HG03378 (cell line): ENCODE measurements around the gene SMG6.

Source experiments
- ATAC-seq: cut with Tn5 transposase; IDR thresholded peaks from one replicate; pipeline ENCODE4 v1.9.1; 2021; ENCODE audit warnings: mild to moderate bottlenecking, moderate library complexity; ENCODE audit not compliant: unreplicated experiment

SMG6 gene

GRCh38 chr17:2034806-2035540 lies 268.6 kb downstream of the SMG6 start:
- no peak for ATAC-seq

- ATAC-seq = no peak
These were observed 269.4 kb downstream of the SMG6 start for GRCh38 chr17:2034157-2034556.

GRCh38 chr17:2033153-2033552 lies 270.4 kb downstream of the SMG6 start:
- ATAC-seq = no peak

- ATAC-seq = no peak
These were observed 272.8 kb downstream of the SMG6 start for GRCh38 chr17:2030779-2031163.

- peak; percentile 69 for ATAC-seq
These were observed 273.4 kb downstream of the SMG6 start, which contains the start of gene DPH1 for GRCh38 chr17:2029911-2030778. Gene DPH1 (plus strand): TSS chr17:2030153. CDS start chr17:2030170, 17 bp downstream.

GRCh38 chr17:2028737-2029136 lies 274.8 kb downstream of the SMG6 start:
- no peak for ATAC-seq

GRCh38 chr17:2028234-2028614 lies 275.4 kb downstream of the SMG6 start:
- no peak for ATAC-seq

GRCh38 chr17:2027528-2028233 lies 275.9 kb downstream of the SMG6 start:
- no peak for ATAC-seq

- no peak for ATAC-seq
These were observed 277.8 kb downstream of the SMG6 start for GRCh38 chr17:2025622-2026309.

GRCh38 chr17:2025220-2025621 lies 278.4 kb downstream of the SMG6 start, which contains the start of gene RTN4RL1:
Gene RTN4RL1 (minus strand): TSS chr17:2025334. CDS start chr17:2024865, 469 bp downstream.
- no peak for ATAC-seq

- no peak for ATAC-seq
These were observed 278.9 kb downstream of the SMG6 start for GRCh38 chr17:2024572-2025219.

GRCh38 chr17:2023692-2024571 lies 279.7 kb downstream of the SMG6 start:
- no peak for ATAC-seq

GRCh38 chr17:2023256-2023655 lies 280.3 kb downstream of the SMG6 start:
- no peak for ATAC-seq

- ATAC-seq = no peak
These were observed 280.8 kb downstream of the SMG6 start for GRCh38 chr17:2022647-2023240.

GRCh38 chr17:2020721-2021120 lies 282.9 kb downstream of the SMG6 start:
- ATAC-seq = no peak

GRCh38 chr17:2019723-2020122 lies 283.9 kb downstream of the SMG6 start:
- ATAC-seq = no peak

GRCh38 chr17:2018716-2019510 lies 284.7 kb downstream of the SMG6 start:
- no peak for ATAC-seq
